GM18507 (cell line): ENCODE measurements around the gene NEMF.
"Not testable (repeated sequence)": the region's sequence is repeated elsewhere in the genome, so short reads cannot be mapped to it uniquely, and the experiment has no call there.

Source experiments
- DNase-seq: peaks from one replicate; pipeline ENCODE4 v3.0.0; 2011; ENCODE audit warnings: low read depth; ENCODE audit not compliant: insufficient read length; ENCODE audit errors: extremely low spot score
- FAIRE-seq: peaks from 2 replicates; lab custom pipeline; 2011; peaks lifted over from hg19 to GRCh38; lab: Jason Lieb, UNC

Gene NEMF, protein sequence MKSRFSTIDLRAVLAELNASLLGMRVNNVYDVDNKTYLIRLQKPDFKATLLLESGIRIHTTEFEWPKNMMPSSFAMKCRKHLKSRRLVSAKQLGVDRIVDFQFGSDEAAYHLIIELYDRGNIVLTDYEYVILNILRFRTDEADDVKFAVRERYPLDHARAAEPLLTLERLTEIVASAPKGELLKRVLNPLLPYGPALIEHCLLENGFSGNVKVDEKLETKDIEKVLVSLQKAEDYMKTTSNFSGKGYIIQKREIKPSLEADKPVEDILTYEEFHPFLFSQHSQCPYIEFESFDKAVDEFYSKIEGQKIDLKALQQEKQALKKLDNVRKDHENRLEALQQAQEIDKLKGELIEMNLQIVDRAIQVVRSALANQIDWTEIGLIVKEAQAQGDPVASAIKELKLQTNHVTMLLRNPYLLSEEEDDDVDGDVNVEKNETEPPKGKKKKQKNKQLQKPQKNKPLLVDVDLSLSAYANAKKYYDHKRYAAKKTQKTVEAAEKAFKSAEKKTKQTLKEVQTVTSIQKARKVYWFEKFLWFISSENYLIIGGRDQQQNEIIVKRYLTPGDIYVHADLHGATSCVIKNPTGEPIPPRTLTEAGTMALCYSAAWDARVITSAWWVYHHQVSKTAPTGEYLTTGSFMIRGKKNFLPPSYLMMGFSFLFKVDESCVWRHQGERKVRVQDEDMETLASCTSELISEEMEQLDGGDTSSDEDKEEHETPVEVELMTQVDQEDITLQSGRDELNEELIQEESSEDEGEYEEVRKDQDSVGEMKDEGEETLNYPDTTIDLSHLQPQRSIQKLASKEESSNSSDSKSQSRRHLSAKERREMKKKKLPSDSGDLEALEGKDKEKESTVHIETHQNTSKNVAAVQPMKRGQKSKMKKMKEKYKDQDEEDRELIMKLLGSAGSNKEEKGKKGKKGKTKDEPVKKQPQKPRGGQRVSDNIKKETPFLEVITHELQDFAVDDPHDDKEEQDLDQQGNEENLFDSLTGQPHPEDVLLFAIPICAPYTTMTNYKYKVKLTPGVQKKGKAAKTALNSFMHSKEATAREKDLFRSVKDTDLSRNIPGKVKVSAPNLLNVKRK

DNA sequence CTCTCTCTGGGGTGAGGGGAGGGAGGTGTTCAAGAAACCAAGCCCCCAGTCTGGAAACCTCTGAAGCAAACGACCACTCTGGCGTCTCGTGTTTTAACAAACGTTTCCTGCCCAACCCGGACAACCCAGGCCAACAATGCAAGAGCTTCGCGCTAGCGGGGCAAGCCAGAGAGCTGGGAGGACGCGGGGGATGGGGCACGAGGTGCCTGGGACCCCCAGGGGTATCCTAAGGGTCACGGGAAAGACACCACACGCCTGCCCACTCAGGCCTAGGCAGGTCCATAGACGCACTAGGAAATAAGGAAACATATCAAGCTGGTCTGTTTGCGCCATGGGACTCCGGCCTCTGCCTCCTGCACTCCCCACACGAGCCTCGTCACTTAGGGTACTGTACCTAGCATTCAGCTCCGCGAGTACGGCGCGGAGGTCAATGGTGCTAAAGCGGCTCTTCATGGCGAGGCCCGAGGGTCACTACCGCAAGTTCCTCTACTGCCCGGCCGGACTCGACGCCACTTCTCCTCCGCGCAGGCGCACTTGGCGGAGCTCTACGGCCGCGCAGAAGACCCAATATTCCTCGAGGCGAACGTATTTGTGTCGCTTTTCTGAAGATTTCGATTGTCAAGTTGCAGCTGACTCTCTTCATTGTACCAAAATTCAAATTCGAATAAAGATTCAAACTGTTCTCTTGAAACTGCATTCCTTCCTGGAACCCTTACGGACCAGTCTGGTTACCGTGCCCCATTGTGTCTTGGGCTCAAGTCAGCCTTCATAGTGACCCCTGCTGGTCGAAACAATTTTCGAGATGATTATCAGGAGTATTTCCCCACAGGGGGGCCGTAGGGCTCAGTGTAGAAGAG lies at the start of gene NEMF:
NEMF (minus strand) TSS at position 488 of the 857 bp plus-strand sequence; CDS start at position 453, 35 bp downstream.
- DNase-seq (no peak), FAIRE-seq (peak; percentile 83)

- DNase-seq (no peak), FAIRE-seq (no peak)
Measured at GRCh38 chr14:49900973-49901372, 48.4 kb upstream of the NEMF start.

GRCh38 chr14:49898485-49898884 lies 45.9 kb upstream of the NEMF start:
- DNase-seq, result no peak
- FAIRE-seq, result no peak

GRCh38 chr14:49897965-49898364 lies 45.4 kb upstream of the NEMF start:
- DNase-seq (no peak), FAIRE-seq (no peak)

DNA sequence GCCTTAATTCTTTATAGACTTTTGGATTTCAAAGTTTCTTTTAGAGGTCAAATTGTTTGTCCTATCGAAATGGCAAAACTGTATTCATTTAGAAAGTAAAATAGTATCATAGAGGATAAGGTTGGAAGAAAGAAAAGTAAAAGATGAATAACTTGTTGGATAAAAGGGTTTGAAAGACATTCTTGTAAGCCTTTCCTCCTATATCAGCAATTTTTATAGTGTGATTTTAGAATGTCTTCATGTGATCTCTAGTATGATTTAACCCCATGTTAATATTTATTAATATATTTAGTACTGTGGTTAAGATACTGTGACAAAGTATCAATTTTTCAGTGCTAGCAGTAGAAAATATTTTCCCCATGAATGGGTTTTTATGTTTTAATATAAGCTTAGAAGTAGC lies 44.8 kb upstream of the NEMF start:
- no peak for FAIRE-seq

DNA sequence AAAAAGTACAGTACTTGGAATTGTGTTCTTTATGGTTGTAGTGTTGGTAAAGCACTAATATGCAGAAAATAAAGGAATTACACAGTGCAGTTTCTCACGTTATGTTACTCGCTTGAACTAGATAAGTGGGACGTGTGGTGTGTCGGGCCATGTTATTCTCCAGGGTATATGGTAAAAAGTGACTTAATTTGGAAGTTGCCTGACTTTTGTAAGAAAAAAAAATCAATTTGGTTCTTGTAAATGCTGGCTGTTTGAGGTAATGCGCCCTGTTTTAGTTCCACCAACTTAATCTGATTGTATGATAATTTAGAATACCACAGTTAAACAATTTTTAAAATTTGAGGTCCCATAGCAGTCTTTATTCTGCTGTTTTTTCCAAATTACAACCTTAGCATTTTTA lies 44.4 kb upstream of the NEMF start:
- FAIRE-seq, result no peak
- DNase-seq, result no peak

More for the DNA sequence above, 44.8 kb upstream of the NEMF start:
- DNase-seq, result no peak

GRCh38 chr14:49896272-49896671 lies 43.7 kb upstream of the NEMF start:
- DNase-seq, FAIRE-seq: not testable (repeated sequence)

DNA sequence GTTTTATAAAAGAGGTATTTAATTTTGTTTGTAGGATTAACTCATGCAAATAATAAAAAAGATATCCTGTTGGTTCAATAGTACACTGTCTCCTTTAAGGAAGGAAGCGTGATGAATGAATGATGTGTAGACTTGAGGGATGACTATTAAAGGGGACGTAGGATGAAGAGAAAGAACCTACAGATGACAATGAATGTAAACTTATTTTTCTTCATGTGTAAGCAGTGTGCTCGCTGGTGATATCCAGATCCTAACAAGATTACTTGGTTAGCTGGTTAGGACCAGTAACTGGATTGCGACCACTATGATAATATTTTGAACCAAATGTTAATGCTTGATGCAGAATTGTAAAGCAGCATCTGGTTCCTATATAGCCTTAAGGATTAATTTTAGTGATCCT lies 42.9 kb upstream of the NEMF start:
- no peak for DNase-seq
- peak; percentile 18 for FAIRE-seq

- peak; percentile 48 for FAIRE-seq
- DNase-seq, result not testable (repeated sequence)
Measured at GRCh38 chr14:49894214-49895107, 41.9 kb upstream of the NEMF start.

GRCh38 chr14:49893309-49894213 lies 41.0 kb upstream of the NEMF start:
- DNase-seq (peak; percentile 48), FAIRE-seq (peak; percentile 36)

DNA sequence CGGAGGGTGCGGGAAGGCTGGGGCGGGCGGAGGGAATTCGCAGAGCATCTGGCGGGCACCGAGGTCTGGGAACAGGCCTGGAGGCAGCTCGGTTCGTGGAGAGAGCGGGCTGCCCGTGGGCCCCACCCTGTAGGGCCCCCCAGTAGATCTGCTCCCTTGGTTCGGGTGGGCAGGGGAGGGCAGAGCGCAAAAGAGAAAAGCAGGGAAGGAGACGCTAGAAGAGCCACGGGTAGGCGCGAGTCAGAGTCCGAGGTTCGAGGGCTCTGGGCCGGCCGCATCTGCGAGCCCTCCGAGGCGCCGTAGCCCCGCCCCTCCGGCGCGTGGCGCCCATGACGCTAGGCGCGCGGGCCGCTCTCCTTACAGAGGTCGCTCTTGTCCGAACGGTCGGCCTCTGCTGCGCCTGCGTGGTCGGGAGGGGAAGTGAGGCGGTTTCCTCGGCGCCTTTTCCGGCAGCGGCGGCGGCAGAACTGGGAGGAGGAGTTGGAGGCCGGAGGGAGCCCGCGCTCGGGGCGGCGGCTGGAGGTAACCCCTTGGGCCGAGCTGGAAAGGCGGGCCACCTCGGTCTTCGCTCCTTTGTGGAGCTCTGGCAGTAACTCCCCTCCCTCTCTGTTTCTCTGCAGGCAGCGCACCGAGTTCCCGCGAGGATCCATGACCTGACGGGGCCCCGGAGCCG lies 40.2 kb upstream of the NEMF start, which contains the start of gene ARF6:
ARF6 (plus strand) TSS at position 447 of the 673 bp plus-strand sequence. CDS start 655 bp downstream, outside the sequence.
- FAIRE-seq (peak; percentile 94), DNase-seq (peak; percentile 91)

- DNase-seq, result no peak
- peak; percentile 86 for FAIRE-seq
Measured at GRCh38 chr14:49892301-49892635, 39.7 kb upstream of the NEMF start.

- FAIRE-seq (no peak), DNase-seq (no peak)
Measured at GRCh38 chr14:49888293-49888692, 35.7 kb upstream of the NEMF start.

GRCh38 chr14:49886523-49886922 lies 33.9 kb upstream of the NEMF start:
- FAIRE-seq (peak; percentile 81), DNase-seq (no peak)

DNA sequence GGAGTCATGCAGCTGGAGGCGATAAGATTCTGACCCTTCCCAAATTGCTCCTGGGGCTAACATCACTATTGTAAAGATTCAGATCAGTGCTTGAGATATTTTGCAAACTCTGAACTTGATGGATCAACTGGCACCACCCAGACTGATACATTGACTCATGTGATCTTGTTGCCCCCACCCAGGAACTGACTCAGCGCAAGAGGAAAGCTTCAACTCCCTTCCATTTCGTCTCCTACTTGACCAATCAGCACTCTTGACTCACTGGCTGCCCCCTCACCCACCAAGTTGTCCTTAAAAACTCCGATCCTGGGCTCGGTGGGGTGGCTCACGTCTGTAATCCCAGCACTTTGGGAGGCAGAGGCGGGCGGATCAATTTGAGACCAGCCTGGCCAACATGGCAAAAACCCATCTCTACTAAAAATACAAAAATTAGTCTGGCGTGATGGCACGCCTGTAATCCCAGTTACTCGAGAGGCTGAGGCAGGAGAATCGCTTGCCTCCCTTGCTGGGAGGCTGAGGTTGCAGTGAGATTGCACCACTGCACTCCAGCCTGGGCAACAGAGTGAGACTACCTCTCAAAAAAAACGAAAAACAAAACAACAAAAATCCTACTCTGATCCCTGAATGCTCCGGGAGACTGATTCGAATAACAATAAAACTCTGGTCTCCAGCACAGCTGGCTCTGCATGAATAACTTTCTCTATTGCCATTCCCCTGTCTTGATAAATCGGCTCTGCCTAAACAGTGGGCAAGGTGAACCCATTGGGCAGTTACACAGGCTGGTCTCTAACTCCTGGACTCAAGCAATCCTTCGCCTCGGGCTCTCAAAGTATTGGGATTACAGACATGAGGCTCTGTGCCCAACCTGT lies 30.5 kb upstream of the NEMF start:
- FAIRE-seq, result no peak
- no peak for DNase-seq
